WTC11 (cell line): ENCODE results near the gene WNT3. TPM values are rescaled to one million over a fixed set of nuclear protein-coding genes. Genes with fewer than 3 reads are reported as not detected.
"Not testable (repeated sequence)": the region's sequence is repeated elsewhere in the genome, so short reads cannot be mapped to it uniquely, and the experiment has no call there.

Source experiments
- ATAC-seq: fragments of 200-7000 bp; cut with Tn5 transposase; 2 replicates; pipeline ENCODE4 v1.10.0; 2021; ENCODE audit warnings: mild to moderate bottlenecking, moderate library complexity
- CTCF ChIA-PET: fragments of 300-600 bp; sonication (Branson Sonifier 250); formaldehyde crosslinking; loops from one replicate; lab custom pipeline; 2021; ENCODE audit warnings: antibody characterized with exemption; lab: Charles Lee
- POLR2A ChIA-PET: fragments of 350-600 bp; sonication (Branson Sonifier 250); formaldehyde crosslinking; loops from one replicate; lab custom pipeline; 2021; ENCODE audit warnings: antibody characterized with exemption; lab: Charles Lee
- DNase-seq: peaks from one replicate; pipeline ENCODE4 v3.0.0; 2021; ENCODE audit warnings: low spot score
- H3K27ac Mint-ChIP-seq: 2 replicates; pipeline ENCODE4 v1.8.0; 2021; ENCODE audit warnings: mixed read lengths
- H3K27me3 Mint-ChIP-seq: 2 replicates; pipeline ENCODE4 v1.8.0; 2021; ENCODE audit warnings: low read depth, mild to moderate bottlenecking, moderate library complexity, mixed read lengths
- H3K36me3 Mint-ChIP-seq: 2 replicates; pipeline ENCODE4 v1.8.0; 2021; ENCODE audit warnings: mixed read lengths
- H3K4me1 Mint-ChIP-seq: 2 replicates; pipeline ENCODE4 v1.8.0; 2022; ENCODE audit warnings: mixed read lengths
- H3K4me3 Mint-ChIP-seq: 2 replicates; pipeline ENCODE4 v1.8.0; 2021; ENCODE audit warnings: mild to moderate bottlenecking, moderate library complexity, mixed read lengths
- H3K9me3 Mint-ChIP-seq: 2 replicates; pipeline ENCODE4 v1.8.0; 2021; ENCODE audit warnings: mixed read lengths
- ATF1 ChIP-seq: sonication (generic); formaldehyde crosslinking; IDR thresholded peaks from 2 replicates; pipeline ENCODE4 v1.8.1; 2023; ENCODE audit warnings: mild to moderate bottlenecking, moderate library complexity, missing genetic modification reagents
- ATF2 ChIP-seq: sonication (generic); formaldehyde crosslinking; IDR thresholded peaks from 2 replicates; pipeline ENCODE4 v1.8.1; 2022; ENCODE audit warnings: low read depth, missing genetic modification reagents, borderline replicate concordance
- ATF3 ChIP-seq: sonication (generic); formaldehyde crosslinking; conservative IDR thresholded peaks from 2 replicates; pipeline ENCODE4 v1.8.1; 2022; ENCODE audit warnings: mild to moderate bottlenecking, missing genetic modification reagents
- ATF6 ChIP-seq: sonication (generic); formaldehyde crosslinking; IDR thresholded peaks from 2 replicates; pipeline ENCODE4 v1.8.1; 2023; ENCODE audit warnings: mild to moderate bottlenecking, missing genetic modification reagents
- CBFB ChIP-seq: sonication (generic); formaldehyde crosslinking; IDR thresholded peaks from 2 replicates; pipeline ENCODE4 v1.8.1; 2022; ENCODE audit warnings: mild to moderate bottlenecking, low read depth, missing genetic modification reagents
- EMX1 ChIP-seq: fragments of 250-450 bp; sonication (Bioruptor Pico); IDR thresholded peaks from 2 replicates; pipeline ENCODE4 v1.8.0; 2021; ENCODE audit warnings: mild to moderate bottlenecking
- IRF1 ChIP-seq: sonication (generic); formaldehyde crosslinking; IDR thresholded peaks from 2 replicates; pipeline ENCODE4 v1.8.0; 2023; ENCODE audit warnings: missing genetic modification reagents
- MAX ChIP-seq: sonication (generic); formaldehyde crosslinking; IDR thresholded peaks from 2 replicates; pipeline ENCODE4 v1.8.0; 2022; ENCODE audit warnings: mild to moderate bottlenecking, missing genetic modification reagents
- NFATC4 ChIP-seq: fragments of 250-450 bp; sonication (Bioruptor Pico); IDR thresholded peaks from 2 replicates; pipeline ENCODE4 v1.9.0; 2021; ENCODE audit warnings: mild to moderate bottlenecking
- OVOL2 ChIP-seq: fragments of 250-450 bp; sonication (Bioruptor Pico); IDR thresholded peaks from 2 replicates; pipeline ENCODE4 v1.9.0; 2021; ENCODE audit warnings: mild to moderate bottlenecking, borderline replicate concordance
- ZBTB21 ChIP-seq: sonication (generic); formaldehyde crosslinking; IDR thresholded peaks from 2 replicates; pipeline ENCODE4 v1.8.1; 2023; ENCODE audit warnings: mild to moderate bottlenecking, missing genetic modification reagents, borderline replicate concordance
- ZMAT4 ChIP-seq: fragments of 250-450 bp; sonication (Bioruptor Pico); IDR thresholded peaks from 2 replicates; pipeline ENCODE4 v1.9.0; 2021; ENCODE audit warnings: mild to moderate bottlenecking
- total RNA-seq: library from RNA; stranded (reverse); gene quantifications from 3 replicates; pipeline ENCODE4 v1.2.3, GENCODE V29; 2021
- TF ChIP-seq, protein P1 (sequence below): sonication (generic); formaldehyde crosslinking; IDR thresholded peaks from 2 replicates; pipeline ENCODE4 v1.8.1; 2022; ENCODE audit warnings: low read depth, mild to moderate bottlenecking, moderate library complexity, missing genetic modification reagents, borderline replicate concordance
- TF ChIP-seq, protein P2 (sequence below): sonication (generic); formaldehyde crosslinking; IDR thresholded peaks from 2 replicates; pipeline ENCODE4 v1.8.1; 2023; ENCODE audit warnings: mild to moderate bottlenecking, missing genetic modification reagents
- TF ChIP-seq, protein P3 (sequence below): sonication (generic); formaldehyde crosslinking; IDR thresholded peaks from 2 replicates; pipeline ENCODE4 v1.8.0; 2022; ENCODE audit warnings: missing genetic modification reagents

Gene WNT3
- total RNA-seq, 1 experiment from 2014 or later, result 14.1 TPM

- Mint-ChIP-seq H3K4me3 (no peak overlapping the region), H3K36me3 (peaks cover 5% of the 10 kb centered on the region; the same call in 1 of the 2 replicates), H3K9me3 (no peaks in the 10 kb centered on the region), H3K27me3 (no peaks in the 10 kb centered on the region), H3K4me1 (no peaks in the 10 kb centered on the region), H3K27ac (no peak overlapping the region)
- POLR2A ChIA-PET, result interaction anchor here (0.6 kb wide), 1 partner anchor 350 kb away, joined by 3 read pairs; no protein-coding TSS in a partner anchor
- CTCF ChIA-PET, result no interaction called here
- TF ChIP-seq ATF6 (CRISPR knock-in tag), result no peak
- no peak for TF ChIP-seq ATF2
- TF ChIP-seq, protein P1, sequence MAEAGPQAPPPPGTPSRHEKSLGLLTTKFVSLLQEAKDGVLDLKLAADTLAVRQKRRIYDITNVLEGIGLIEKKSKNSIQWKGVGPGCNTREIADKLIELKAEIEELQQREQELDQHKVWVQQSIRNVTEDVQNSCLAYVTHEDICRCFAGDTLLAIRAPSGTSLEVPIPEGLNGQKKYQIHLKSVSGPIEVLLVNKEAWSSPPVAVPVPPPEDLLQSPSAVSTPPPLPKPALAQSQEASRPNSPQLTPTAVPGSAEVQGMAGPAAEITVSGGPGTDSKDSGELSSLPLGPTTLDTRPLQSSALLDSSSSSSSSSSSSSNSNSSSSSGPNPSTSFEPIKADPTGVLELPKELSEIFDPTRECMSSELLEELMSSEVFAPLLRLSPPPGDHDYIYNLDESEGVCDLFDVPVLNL (CRISPR knock-in tag), result no peak
- no peak for TF ChIP-seq EMX1
- no peak for TF ChIP-seq NFATC4
- ATAC-seq, result no peak
- DNase-seq, result no peak
Measured at GRCh38 chr17:46758614-46759013, 59.9 kb downstream of the WNT3 start.

- CTCF ChIA-PET, result interaction anchor here (0.5 kb wide), 1 partner anchor 530 kb away, joined by 4 read pairs; no protein-coding TSS in a partner anchor
- H3K27me3 Mint-ChIP-seq, POLR2A ChIA-PET, ATAC-seq, H3K9me3 Mint-ChIP-seq, H3K4me3 Mint-ChIP-seq, H3K27ac Mint-ChIP-seq, H3K36me3 Mint-ChIP-seq, DNase-seq, H3K4me1 Mint-ChIP-seq: not testable (repeated sequence)
Measured at GRCh38 chr17:46757588-46757987, 60.9 kb downstream of the WNT3 start.

DNA sequence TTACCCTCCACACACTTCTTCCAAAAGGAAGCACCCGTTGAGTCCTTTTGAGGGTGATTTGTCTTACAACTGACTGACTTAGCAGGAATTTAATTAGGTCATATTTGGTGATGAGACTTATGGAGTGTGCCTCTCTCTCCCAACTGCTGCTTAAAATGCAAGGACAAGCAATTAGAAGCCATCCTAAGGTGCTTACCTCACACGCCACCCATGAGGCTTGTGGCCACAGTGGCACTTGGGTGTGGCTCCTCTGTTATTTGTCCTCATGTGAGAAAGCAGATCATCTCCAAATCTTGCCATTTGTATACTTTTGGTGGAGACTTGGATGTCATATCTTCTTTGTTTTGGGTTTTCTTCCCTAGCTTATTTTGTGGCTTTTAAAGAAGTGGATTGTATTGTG lies 61.6 kb downstream of the WNT3 start:
- H3K9me3 Mint-ChIP-seq, result no peaks in the 10 kb centered on the region

More for the DNA sequence above, 61.6 kb downstream of the WNT3 start:
- DNase-seq (no peak), ATAC-seq (no peak)
- TF ChIP-seq IRF1 (CRISPR knock-in tag) (no peak), MAX (CRISPR knock-in tag) (no peak), ZBTB21 (CRISPR knock-in tag) (no peak), ATF1 (CRISPR knock-in tag) (no peak), OVOL2 (CRISPR knock-in tag) (no peak), ATF3 (no peak), ZMAT4 (CRISPR knock-in tag) (no peak), CBFB (CRISPR knock-in tag) (no peak)
- TF ChIP-seq, protein P2, sequence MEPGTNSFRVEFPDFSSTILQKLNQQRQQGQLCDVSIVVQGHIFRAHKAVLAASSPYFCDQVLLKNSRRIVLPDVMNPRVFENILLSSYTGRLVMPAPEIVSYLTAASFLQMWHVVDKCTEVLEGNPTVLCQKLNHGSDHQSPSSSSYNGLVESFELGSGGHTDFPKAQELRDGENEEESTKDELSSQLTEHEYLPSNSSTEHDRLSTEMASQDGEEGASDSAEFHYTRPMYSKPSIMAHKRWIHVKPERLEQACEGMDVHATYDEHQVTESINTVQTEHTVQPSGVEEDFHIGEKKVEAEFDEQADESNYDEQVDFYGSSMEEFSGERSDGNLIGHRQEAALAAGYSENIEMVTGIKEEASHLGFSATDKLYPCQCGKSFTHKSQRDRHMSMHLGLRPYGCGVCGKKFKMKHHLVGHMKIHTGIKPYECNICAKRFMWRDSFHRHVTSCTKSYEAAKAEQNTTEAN (CRISPR knock-in tag), result no peak
- TF ChIP-seq, protein P3, sequence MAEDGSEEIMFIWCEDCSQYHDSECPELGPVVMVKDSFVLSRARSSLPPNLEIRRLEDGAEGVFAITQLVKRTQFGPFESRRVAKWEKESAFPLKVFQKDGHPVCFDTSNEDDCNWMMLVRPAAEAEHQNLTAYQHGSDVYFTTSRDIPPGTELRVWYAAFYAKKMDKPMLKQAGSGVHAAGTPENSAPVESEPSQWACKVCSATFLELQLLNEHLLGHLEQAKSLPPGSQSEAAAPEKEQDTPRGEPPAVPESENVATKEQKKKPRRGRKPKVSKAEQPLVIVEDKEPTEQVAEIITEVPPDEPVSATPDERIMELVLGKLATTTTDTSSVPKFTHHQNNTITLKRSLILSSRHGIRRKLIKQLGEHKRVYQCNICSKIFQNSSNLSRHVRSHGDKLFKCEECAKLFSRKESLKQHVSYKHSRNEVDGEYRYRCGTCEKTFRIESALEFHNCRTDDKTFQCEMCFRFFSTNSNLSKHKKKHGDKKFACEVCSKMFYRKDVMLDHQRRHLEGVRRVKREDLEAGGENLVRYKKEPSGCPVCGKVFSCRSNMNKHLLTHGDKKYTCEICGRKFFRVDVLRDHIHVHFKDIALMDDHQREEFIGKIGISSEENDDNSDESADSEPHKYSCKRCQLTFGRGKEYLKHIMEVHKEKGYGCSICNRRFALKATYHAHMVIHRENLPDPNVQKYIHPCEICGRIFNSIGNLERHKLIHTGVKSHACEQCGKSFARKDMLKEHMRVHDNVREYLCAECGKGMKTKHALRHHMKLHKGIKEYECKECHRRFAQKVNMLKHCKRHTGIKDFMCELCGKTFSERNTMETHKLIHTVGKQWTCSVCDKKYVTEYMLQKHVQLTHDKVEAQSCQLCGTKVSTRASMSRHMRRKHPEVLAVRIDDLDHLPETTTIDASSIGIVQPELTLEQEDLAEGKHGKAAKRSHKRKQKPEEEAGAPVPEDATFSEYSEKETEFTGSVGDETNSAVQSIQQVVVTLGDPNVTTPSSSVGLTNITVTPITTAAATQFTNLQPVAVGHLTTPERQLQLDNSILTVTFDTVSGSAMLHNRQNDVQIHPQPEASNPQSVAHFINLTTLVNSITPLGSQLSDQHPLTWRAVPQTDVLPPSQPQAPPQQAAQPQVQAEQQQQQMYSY, result no peak
- TF ChIP-seq, protein P1 (CRISPR knock-in tag), result no peak
- H3K36me3 Mint-ChIP-seq, result 0 out of 2 replicates have a peak, but pooled peaks cover 2% of the 10 kb centered on the region
- no peak overlapping the region for H3K27ac Mint-ChIP-seq
- no peaks in the 10 kb centered on the region for H3K27me3 Mint-ChIP-seq
- H3K4me3 Mint-ChIP-seq, result no peak overlapping the region
- ChIA-PET CTCF (no interaction called here), POLR2A (no interaction called here)
- H3K4me1 Mint-ChIP-seq, result no peaks in the 10 kb centered on the region
